RWPE1 (cell line): Measurements from ENCODE around the gene TSPAN2.

Experiments
- CTCF ChIA-PET: fragments of 350-600 bp; sonication (Branson Sonifier 250); formaldehyde crosslinking; extraction: SDS; loops from one replicate; lab custom pipeline; 2021; lab: Yijun Ruan, JAX
- POLR2A ChIA-PET: fragments of 400-600 bp; formaldehyde crosslinking; extraction: SDS; loops from one replicate; lab custom pipeline; 2020; ENCODE audit warnings: antibody characterized with exemption; ENCODE audit not compliant: low non-redundant PET; lab: Yijun Ruan, JAX
- DNase-seq: peaks from one replicate; pipeline ENCODE4 v3.0.0; 2012; ENCODE audit warnings: low spot score
- H3K27ac ChIP-seq: fragments of 450-650 bp; 2 replicates; pipeline ENCODE4 v1.5.1; 2017
- TF ChIP-seq, protein P1 (sequence below): fragments of 450-650 bp; conservative IDR thresholded peaks from 2 replicates; pipeline ENCODE4 v1.5.1; 2017; ENCODE audit warnings: low read depth, mild to moderate bottlenecking

TSPAN2 gene

DNA sequence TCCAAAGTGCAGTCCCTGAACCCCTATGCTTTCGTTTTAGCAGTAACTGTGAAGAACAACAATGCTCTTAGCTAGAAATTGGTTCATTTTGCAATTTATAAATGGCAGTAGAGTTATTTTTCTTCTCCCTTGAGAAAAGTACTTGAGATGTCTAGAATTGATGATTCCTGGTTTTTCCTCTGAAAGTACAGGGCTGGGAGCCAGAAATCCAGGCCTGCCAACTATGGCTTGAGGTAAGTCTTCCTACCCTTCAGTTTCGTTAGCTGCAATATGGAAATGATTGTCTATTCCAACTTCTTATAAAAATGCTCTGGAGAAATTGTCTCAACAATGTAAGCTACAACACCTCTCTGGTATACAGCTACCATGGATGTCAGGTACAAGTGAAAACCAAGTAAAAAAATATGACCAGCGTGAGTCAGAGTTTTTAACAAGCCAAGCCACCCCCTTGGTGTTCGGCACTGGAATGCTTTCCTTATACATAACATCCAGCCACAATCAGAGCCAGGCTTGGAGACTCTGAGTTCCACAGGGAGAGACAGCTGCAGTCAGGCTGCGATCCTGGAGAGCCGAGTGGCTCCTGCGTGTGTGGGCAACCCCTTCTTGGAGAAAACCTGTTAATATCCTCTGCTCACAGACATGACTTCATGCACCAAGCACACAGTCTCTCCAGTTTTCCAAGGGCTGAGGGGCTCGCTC lies 22.0 kb downstream of the TSPAN2 start:
- H3K27ac ChIP-seq, result peak overlapping the region; percentile 79
- no peak for DNase-seq
- ChIA-PET POLR2A (no interaction called here), CTCF (interaction anchor here (0.7 kb wide), 1 partner anchor 367 kb away, joined by 4 read pairs; no protein-coding TSS in a partner anchor)
- TF ChIP-seq, protein P1, sequence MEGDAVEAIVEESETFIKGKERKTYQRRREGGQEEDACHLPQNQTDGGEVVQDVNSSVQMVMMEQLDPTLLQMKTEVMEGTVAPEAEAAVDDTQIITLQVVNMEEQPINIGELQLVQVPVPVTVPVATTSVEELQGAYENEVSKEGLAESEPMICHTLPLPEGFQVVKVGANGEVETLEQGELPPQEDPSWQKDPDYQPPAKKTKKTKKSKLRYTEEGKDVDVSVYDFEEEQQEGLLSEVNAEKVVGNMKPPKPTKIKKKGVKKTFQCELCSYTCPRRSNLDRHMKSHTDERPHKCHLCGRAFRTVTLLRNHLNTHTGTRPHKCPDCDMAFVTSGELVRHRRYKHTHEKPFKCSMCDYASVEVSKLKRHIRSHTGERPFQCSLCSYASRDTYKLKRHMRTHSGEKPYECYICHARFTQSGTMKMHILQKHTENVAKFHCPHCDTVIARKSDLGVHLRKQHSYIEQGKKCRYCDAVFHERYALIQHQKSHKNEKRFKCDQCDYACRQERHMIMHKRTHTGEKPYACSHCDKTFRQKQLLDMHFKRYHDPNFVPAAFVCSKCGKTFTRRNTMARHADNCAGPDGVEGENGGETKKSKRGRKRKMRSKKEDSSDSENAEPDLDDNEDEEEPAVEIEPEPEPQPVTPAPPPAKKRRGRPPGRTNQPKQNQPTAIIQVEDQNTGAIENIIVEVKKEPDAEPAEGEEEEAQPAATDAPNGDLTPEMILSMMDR, result no peak

DNA sequence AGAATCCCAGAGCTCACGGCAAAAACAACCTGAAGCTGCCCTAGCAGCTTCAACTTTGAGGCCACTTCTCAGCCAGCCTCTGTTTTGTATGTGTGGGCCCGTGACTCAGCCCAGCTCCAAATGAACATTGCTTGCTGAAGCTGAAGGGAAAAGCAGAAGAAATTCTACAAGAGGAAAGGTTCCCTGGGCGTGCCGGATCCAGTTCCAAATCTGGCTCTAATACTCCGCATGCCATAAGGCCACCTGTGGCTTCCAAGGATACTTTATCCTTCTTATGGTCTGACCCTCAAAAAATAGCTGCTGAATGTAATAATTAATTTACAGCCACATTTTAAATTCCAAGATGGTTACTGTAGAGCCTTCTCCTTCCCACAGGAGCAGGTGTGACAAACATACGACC lies 24.3 kb downstream of the TSPAN2 start:
- CTCF ChIA-PET, result interaction anchor here (0.6 to 0.8 kb wide), 2 partner anchors 42 to 420 kb away, joined by 3 to 5 read pairs; no protein-coding TSS in a partner anchor
- POLR2A ChIA-PET, result interaction anchor here (0.6 kb wide), 1 partner anchor 269 kb away, joined by 4 read pairs; no protein-coding TSS in a partner anchor
- TF ChIP-seq, protein P1, result no peak
- no peak for DNase-seq
- H3K27ac ChIP-seq, result no peak overlapping the region

DNA sequence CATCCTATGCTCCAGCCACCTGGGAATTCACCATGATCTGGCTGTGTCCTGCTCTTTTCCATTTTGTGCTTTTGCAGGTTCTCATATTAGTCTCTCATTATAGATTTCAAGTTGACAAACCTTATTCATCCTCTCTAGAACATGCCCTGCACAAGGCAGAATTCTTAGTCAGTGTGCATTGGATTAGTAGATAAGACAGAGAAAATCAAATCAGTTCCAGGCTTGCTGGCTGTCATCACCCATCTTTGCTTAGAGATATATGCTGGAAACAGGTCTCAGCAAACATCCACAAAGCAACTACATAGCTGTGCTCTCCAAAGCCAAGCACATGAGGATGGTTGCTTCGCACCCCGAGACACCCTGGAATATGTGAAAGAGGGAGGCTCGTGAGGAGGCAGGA lies 24.8 kb downstream of the TSPAN2 start:
- POLR2A ChIA-PET, result interaction anchor here (0.6 kb wide), 1 partner anchor 269 kb away, joined by 4 read pairs; no protein-coding TSS in a partner anchor
- CTCF ChIA-PET, result interaction anchor here (0.8 kb wide), 1 partner anchor 41 kb away, joined by 3 read pairs; no protein-coding TSS in a partner anchor
- TF ChIP-seq, protein P1, result no peak
- no peak for DNase-seq
- H3K27ac ChIP-seq, result no peak overlapping the region

DNA sequence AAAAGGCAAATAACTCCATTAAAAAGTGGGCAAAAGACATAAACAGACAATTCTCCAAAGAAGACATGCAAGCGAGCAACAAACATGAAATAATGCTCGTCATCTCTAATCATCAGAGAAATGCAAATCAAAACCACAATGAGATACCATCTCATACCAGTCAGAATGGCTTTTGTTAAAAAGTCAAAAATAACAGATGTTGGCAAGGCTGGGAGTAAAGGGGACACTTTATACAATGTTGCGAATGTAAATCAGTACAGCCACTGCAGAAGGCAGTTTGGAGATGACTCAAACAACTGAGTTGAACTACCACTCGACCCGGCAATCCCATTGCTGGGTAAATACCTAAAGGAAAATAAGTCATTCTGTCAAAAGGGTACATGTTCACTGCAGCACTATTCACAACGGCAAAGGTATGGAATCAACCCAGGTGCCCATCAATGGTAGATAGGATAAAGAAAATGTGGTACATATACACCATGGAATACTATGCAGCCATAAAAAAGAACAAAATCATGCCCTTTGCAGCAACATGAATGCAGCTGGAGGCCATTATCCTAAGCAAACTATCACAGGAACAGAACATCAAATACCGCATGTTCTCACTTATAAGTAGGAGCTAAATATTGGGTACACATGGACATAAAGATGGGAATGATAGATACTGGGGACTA lies 25.9 kb downstream of the TSPAN2 start:
- TF ChIP-seq, protein P1, result no peak
- ChIA-PET CTCF (no interaction called here), POLR2A (no interaction called here)
- DNase-seq, result no peak
- peak overlapping the region; percentile 82; the same call in 1 of the 2 replicates for H3K27ac ChIP-seq

DNA sequence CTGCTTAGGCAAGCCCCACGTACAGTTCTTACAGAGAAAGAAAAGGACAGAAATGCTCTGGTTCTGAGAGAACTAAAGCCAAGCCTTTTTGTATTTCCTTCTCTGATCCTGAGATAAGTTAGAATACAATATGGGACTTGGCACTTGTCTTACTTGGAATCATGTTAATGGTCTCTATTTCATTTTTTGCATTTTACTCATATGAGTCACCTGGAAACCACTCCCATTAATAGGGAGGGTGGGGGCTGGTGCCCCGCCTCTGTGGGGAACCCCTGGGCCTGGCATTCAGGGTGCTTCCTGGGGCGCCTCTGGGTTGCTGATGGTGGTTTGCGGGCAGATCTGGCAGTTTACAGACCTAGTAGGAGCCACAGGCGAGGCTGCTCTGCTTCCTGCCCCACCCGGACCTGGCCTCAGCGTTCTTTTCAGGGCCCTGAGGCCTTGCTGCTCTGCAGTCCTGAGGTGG lies 26.7 kb downstream of the TSPAN2 start:
- CTCF ChIA-PET, result no interaction called here
- DNase-seq, result peak; percentile 86
- TF ChIP-seq, protein P1, result no peak

DNA sequence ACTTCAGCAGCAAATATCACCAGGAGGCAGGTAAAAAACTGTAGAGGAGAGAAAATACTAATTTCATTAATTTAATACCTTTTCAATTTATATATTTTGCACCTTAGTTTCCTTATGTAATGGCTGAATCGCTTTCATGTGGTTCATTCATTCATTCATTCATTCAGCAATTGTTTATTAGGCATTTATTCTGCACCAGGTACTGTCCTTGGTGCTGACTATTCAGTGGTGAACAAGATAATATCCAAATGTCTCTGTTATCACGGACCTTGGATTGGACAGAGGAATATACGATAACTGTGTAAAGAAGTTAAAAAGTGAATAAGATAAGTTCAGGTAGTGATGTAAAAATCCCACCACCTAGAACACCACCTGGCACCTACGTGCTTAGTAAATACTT lies 28.8 kb downstream of the TSPAN2 start:
- H3K27ac ChIP-seq, result no peak overlapping the region
- no peak for DNase-seq
- POLR2A ChIA-PET, result no interaction called here
- CTCF ChIA-PET, result no interaction called here
- TF ChIP-seq, protein P1, result no peak

More for the DNA sequence above, 26.7 kb downstream of the TSPAN2 start:
- H3K27ac ChIP-seq, result peak overlapping the region; percentile 82
- POLR2A ChIA-PET, result no interaction called here
